Measurements from ENCODE around the gene ITIH2. TPM values are rescaled to one million over a fixed set of nuclear protein-coding genes. Genes with fewer than 3 reads are reported as not detected.
"Not testable (repeated sequence)": the region's sequence is repeated elsewhere in the genome, so short reads cannot be mapped to it uniquely, and the experiment has no call there.

The ITIH2 gene
- total RNA-seq, 2 donors from 2014 or later: not detected

DNA sequence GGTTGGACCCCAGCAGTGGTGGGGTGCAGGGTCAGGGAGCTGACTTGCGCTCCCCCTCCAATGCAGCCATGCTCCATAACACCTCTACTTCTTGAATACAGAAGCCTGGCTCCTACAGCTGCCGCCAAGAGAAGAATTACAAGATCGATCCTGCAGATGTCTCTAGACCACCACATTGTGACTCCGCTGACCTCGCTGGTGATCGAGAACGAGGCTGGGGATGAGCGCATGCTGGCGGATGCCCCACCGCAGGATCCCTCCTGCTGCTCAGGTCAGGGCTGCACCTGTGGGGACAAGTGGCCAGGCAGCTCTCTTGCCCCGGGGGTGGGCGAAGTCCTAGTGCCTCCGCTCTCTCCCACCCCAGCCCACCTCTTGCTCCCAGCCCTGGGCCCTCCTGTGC lies 31.7 kb downstream of the ITIH2 start:
- TF ChIP-seq, protein P1, sequence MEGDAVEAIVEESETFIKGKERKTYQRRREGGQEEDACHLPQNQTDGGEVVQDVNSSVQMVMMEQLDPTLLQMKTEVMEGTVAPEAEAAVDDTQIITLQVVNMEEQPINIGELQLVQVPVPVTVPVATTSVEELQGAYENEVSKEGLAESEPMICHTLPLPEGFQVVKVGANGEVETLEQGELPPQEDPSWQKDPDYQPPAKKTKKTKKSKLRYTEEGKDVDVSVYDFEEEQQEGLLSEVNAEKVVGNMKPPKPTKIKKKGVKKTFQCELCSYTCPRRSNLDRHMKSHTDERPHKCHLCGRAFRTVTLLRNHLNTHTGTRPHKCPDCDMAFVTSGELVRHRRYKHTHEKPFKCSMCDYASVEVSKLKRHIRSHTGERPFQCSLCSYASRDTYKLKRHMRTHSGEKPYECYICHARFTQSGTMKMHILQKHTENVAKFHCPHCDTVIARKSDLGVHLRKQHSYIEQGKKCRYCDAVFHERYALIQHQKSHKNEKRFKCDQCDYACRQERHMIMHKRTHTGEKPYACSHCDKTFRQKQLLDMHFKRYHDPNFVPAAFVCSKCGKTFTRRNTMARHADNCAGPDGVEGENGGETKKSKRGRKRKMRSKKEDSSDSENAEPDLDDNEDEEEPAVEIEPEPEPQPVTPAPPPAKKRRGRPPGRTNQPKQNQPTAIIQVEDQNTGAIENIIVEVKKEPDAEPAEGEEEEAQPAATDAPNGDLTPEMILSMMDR (IDR thresholded peaks at IDR 0.05): no peak
- no peaks in the 10 kb centered on the region for H3K36me3 ChIP-seq
- ATAC-seq (ENCODE audit: insufficient number of reproducible peaks, low FRiP score, low read depth): no peak

DNA sequence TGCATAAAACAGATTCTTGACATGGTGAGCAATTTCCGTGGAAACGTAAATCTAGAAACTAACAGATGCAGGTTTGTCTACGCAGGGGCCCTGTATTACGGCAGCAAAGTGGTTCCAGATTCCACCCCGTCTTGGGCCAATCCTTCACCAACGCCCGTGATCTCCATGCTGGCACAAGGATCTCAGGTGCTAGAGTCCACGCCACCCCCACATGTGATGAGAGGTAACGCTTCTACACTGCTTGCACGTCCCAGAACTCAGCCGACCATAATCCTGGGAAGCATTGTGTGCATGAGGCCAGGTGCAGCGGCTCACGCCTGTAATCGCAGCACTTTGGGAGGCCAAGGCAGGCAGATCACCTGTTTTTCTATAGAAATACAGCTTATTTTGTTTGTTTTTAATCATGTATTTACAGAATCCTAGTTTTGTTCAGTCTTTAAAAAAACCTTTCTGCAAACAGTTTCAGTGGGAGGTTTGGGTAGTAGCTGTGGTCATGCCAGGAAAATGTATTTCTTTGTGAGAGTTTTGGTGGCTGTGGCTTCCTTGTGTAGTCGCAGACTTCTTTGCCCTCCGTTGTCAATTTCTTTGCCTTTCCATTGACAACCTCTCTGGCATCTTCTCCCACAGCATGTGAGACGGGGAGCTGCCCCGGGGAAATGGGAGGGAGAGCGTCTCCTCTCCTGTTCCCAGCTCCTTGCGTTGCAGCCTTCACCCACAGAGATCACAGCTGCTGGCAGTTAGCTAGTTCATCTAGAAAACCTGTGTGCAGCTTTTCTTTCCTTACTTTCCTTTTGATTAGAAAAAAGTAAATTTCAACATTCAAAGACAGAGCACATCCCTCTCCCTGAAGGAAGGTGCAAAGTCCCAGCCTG lies 35.7 kb downstream of the ITIH2 start:
- no peaks in the 10 kb centered on the region for H3K27me3 ChIP-seq (replicated peaks; ENCODE audit: insufficient read depth)
- DNase-seq (ENCODE audit: low spot score) (no peak), ATAC-seq (ENCODE audit: insufficient number of reproducible peaks, low FRiP score, low read depth) (no peak)
- H3K4me3 ChIP-seq: no peak overlapping the region
- H3K9me3 ChIP-seq: no peaks in the 10 kb centered on the region
- no peaks in the 10 kb centered on the region for H3K4me1 ChIP-seq (ENCODE audit: control insufficient read depth in 1 of 2, low read depth in 2 of 2)
- TF ChIP-seq, protein P1 (IDR thresholded peaks at IDR 0.05): no peak
- H3K27ac ChIP-seq: no peak overlapping the region
- no peaks in the 10 kb centered on the region for H3K36me3 ChIP-seq

More for the DNA sequence above, 31.7 kb downstream of the ITIH2 start:
- DNase-seq (ENCODE audit: low spot score): no peak
- H3K27me3 ChIP-seq (replicated peaks; ENCODE audit: insufficient read depth): peaks cover 5% of the 10 kb centered on the region
- H3K4me1 ChIP-seq (ENCODE audit: control insufficient read depth in 1 of 2, low read depth in 2 of 2): no peaks in the 10 kb centered on the region
- H3K27ac ChIP-seq: no peak overlapping the region
- no peak overlapping the region for H3K4me3 ChIP-seq
- H3K9me3 ChIP-seq: no peaks in the 10 kb centered on the region

DNA sequence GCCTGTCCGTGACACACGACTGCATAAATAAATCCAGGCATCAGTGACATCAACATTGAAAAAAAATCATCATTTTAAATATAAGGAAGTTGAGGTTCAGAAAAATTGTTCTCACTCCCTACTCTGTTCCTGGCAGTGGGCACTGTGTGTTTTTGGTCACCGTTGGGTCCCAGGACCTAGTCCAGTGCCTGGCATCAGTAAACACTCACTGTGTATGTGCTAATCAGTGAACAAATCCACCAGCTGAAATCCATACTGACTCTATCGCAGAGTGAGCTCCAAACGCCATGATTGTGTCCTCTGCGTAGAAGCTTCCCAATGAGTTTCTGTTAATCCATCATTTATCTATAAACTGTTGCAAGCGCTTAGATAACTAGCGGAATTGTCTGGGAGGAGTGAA lies 41.2 kb downstream of the ITIH2 start:
- no peak for DNase-seq (ENCODE audit: low spot score)
- H3K9me3 ChIP-seq: no peaks in the 10 kb centered on the region
- no peaks in the 10 kb centered on the region for H3K27me3 ChIP-seq (replicated peaks; ENCODE audit: insufficient read depth)
- TF ChIP-seq, protein P1 (IDR thresholded peaks at IDR 0.05): no peak
- no peaks in the 10 kb centered on the region for H3K4me1 ChIP-seq (ENCODE audit: control insufficient read depth in 1 of 2, low read depth in 2 of 2)
- H3K27ac ChIP-seq: no peak overlapping the region
- no peak overlapping the region for H3K4me3 ChIP-seq
- no peak for ATAC-seq (ENCODE audit: insufficient number of reproducible peaks, low FRiP score, low read depth)
- H3K36me3 ChIP-seq: no peaks in the 10 kb centered on the region

DNA sequence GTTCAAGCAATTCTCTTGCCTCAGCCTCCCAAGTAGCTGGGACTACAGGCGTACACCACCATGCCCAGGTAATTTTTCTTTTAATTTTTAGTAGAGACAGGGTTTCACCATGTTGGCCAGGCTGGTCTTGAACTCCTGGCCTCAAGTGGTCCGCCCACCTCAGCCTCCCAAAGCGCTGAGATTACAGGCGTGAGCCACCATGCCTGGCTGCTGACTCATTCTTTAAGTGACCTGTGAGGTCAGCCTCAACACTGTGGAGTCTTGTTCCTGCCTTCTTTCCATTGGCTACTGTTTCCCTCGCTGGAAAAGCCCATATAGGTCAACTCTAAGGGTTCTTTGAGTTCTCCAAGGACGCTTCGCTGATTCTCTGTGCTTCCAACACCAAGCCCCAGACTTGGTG lies 45.5 kb downstream of the ITIH2 start:
- not testable (repeated sequence) for ATAC-seq (ENCODE audit: insufficient number of reproducible peaks, low FRiP score, low read depth); H3K9me3 ChIP-seq; H3K4me1 ChIP-seq (ENCODE audit: control insufficient read depth in 1 of 2, low read depth in 2 of 2); H3K27me3 ChIP-seq (replicated peaks; ENCODE audit: insufficient read depth); DNase-seq (ENCODE audit: low spot score); H3K4me3 ChIP-seq; H3K27ac ChIP-seq
- H3K36me3 ChIP-seq: peaks cover 15% of the 10 kb centered on the region

DNA sequence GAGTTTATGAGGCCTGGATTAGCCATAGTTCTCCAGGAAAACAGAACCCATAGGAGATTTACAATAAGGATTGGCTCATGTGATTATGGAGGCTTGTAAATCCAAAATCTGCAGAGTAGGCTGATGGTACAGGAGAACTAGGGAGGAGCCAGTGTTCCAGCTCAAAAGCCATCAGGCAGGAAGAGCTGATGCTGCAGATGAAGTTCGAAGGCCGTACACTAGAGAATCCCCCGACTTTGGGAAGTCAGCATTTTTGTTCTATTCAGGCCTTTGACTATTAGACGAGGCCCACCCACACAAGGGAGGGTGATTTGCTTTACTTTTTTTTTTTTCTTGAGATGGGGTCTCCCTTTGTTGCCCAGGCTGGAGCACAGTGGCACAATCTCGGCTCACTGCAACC lies 47.1 kb downstream of the ITIH2 start:
- Histone ChIP-seq H3K4me1 (ENCODE audit: control insufficient read depth in 1 of 2, low read depth in 2 of 2) (no peaks in the 10 kb centered on the region), H3K36me3 (peaks cover 27% of the 10 kb centered on the region), H3K9me3 (no peaks in the 10 kb centered on the region), H3K4me3 (no peak overlapping the region), H3K27ac (no peak overlapping the region), H3K27me3 (replicated peaks; ENCODE audit: insufficient read depth) (no peaks in the 10 kb centered on the region)
- TF ChIP-seq, protein P1 (IDR thresholded peaks at IDR 0.05): no peak
- DNase-seq (ENCODE audit: low spot score): no peak
- no peak for ATAC-seq (ENCODE audit: insufficient number of reproducible peaks, low FRiP score, low read depth)
